Panc1 (cell line): ENCODE measurements around the gene RABGAP1L. TPM values are rescaled to one million over a fixed set of nuclear protein-coding genes. Genes with fewer than 3 reads are reported as not detected.

Experiments used
- ATAC-seq: fragments of 200-7000 bp; cut with Tn5 transposase; 2 replicates; pipeline ENCODE4 v1.9.1; 2020; ENCODE audit warnings: mild to moderate bottlenecking, moderate library complexity
- BruUV-seq: library from RNA; stranded (reverse); fragments of 400-500 nt; replicated peaks from 2 replicates; lab custom pipeline; 2021; lab: Mats Ljungman, UMichigan
- CTCF ChIA-PET: fragments of 300-600 bp; sonication (Branson Sonifier 250); formaldehyde crosslinking; loops from one replicate; lab custom pipeline; 2022; ENCODE audit warnings: antibody characterized with exemption; lab: Charles Lee
- POLR2A ChIA-PET: fragments of 300-600 bp; sonication (Branson Sonifier 250); formaldehyde crosslinking; loops from one replicate; lab custom pipeline; 2022; ENCODE audit warnings: antibody characterized with exemption; lab: Charles Lee
- DNase-seq: peaks from one replicate; pipeline ENCODE4 v3.0.0-alpha.2; 2010; ENCODE audit warnings: low read depth, low spot score
- H3K27ac ChIP-seq: 2 replicates; pipeline ENCODE4 v1.5.1; 2011; ENCODE audit warnings: mild to moderate bottlenecking, low read length, inconsistent platforms
- H3K27me3 ChIP-seq: fragments of 200-500 bp; sonication (Bioruptor generic); 2 replicates; pipeline ENCODE4 v1.6.0; 2014; ENCODE audit warnings: low read length, inconsistent platforms; ENCODE audit not compliant: control insufficient read depth, insufficient read depth
- H3K36me3 ChIP-seq: fragments of 200-500 bp; sonication (Bioruptor generic); 2 replicates; pipeline ENCODE4 v1.5.1; 2014; ENCODE audit warnings: inconsistent platforms, mild to moderate bottlenecking, low read length, moderate library complexity; ENCODE audit not compliant: control insufficient read depth, insufficient read depth
- H3K4me1 ChIP-seq: 2 replicates; pipeline ENCODE4 v1.5.1; 2011; ENCODE audit warnings: inconsistent platforms, mild to moderate bottlenecking, low read length, moderate library complexity; ENCODE audit not compliant: control insufficient read depth, insufficient read depth
- H3K4me3 ChIP-seq, 2 experiments: 2 replicates each; pipeline ENCODE4 v1.5.1; 2011 to 2012; ENCODE audit warnings: low read depth in 2 of 2, low read length in 2 of 2, mild to moderate bottlenecking in 2 of 2, inconsistent platforms in 1 of 2, moderate library complexity in 1 of 2
- H3K9me3 ChIP-seq: fragments of 200-500 bp; sonication (Bioruptor generic); 2 replicates; pipeline ENCODE4 v1.5.1; 2014; ENCODE audit warnings: low read depth, mild to moderate bottlenecking, inconsistent platforms, low read length, moderate library complexity; ENCODE audit not compliant: control insufficient read depth, insufficient read depth
- POLR2AphosphoS5 ChIP-seq: IDR thresholded peaks from 2 replicates; pipeline ENCODE4 v1.6.1; 2012; ENCODE audit warnings: mild to moderate bottlenecking, low read depth, low read length, moderate library complexity
- SIN3A ChIP-seq: IDR thresholded peaks from 2 replicates; pipeline ENCODE4 v1.6.1; 2012; ENCODE audit warnings: low read depth, mild to moderate bottlenecking, low read length, moderate library complexity, borderline replicate concordance; ENCODE audit not compliant: insufficient read depth
- TCF7L2 ChIP-seq: IDR thresholded peaks from 2 replicates; pipeline ENCODE4 v1.6.1; 2011; ENCODE audit warnings: mild to moderate bottlenecking, low read depth, low read length, inconsistent platforms
- in situ Hi-C: cut with HindIII; loops from 2 replicates; pipeline ENCODE4 v1.10.0; 2016; ENCODE audit warnings: low sequenced_read_pairs, low pct_unique_long_range_greater_than_20kb
- intact Hi-C: fragments of 100-400 bp; cut with micrococcal nuclease; formaldehyde crosslinking; loops from one replicate; pipeline ENCODE4 v1.10.0; 2022; ENCODE audit not compliant: unreplicated experiment
- total RNA-seq: library from RNA; stranded (reverse); gene quantifications from one replicate; pipeline ENCODE4 v1.2.1, GENCODE V29; 2021; ENCODE audit not compliant: unreplicated experiment
- TF ChIP-seq, protein P1 (sequence below): fragments of 450-650 bp; IDR thresholded peaks from 2 replicates; pipeline ENCODE4 v1.5.1; 2017; ENCODE audit warnings: mild to moderate bottlenecking
- TF ChIP-seq, protein P2 (sequence below), 2 experiments: IDR thresholded peaks; 2 replicates each; pipeline ENCODE4 v1.6.1; 2011 to 2012; ENCODE audit warnings: low read depth in 2 of 2, control low read depth in 1 of 2, low read length in 1 of 2, mild to moderate bottlenecking in 1 of 2, moderate library complexity in 1 of 2; ENCODE audit not compliant: insufficient read depth in 1 of 2

Gene RABGAP1L
- total RNA-seq, 1 experiment from 2014 or later, result 37.0 TPM

DNA sequence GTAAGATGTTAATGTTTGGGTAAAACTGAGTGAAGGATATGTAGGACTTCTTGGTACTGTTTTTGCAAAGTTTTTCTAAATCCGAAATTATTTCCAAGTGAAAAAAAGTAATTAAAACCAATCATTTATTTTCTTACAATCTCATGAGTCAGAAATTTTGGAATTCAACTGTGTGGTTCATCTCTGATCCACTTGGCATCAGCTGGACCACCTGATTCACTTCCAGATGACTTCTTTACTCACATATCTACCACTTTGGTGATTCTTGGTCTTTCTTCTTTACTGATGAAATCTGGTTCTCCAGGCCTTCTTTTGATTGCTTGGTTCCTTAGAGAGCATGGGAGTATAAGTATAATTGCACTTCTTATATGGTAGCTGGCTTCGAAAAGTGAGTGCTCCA lies 585.6 kb downstream of the RABGAP1L start:
- Histone ChIP-seq H3K27me3 (no peaks in the 10 kb centered on the region), H3K9me3 (no peaks in the 10 kb centered on the region), H3K4me1 (no peaks in the 10 kb centered on the region), H3K4me3 (no peak overlapping the region), H3K27ac (no peak overlapping the region), H3K36me3 (no peaks in the 10 kb centered on the region)
- in situ Hi-C loops, result no loop called here
- CTCF ChIA-PET, result no interaction called here
- intact Hi-C loops, result loop anchor here (5.0 kb wide), 1 partner anchor 483 kb away; no protein-coding TSS in a partner anchor
- POLR2A ChIA-PET, result no interaction called here
- BruUV-seq, result no TSS peak
- DNase-seq (no peak), ATAC-seq (no peak)
- TF ChIP-seq TCF7L2 (no peak), SIN3A (no peak), POLR2AphosphoS5 (no peak)
- TF ChIP-seq, protein P1, sequence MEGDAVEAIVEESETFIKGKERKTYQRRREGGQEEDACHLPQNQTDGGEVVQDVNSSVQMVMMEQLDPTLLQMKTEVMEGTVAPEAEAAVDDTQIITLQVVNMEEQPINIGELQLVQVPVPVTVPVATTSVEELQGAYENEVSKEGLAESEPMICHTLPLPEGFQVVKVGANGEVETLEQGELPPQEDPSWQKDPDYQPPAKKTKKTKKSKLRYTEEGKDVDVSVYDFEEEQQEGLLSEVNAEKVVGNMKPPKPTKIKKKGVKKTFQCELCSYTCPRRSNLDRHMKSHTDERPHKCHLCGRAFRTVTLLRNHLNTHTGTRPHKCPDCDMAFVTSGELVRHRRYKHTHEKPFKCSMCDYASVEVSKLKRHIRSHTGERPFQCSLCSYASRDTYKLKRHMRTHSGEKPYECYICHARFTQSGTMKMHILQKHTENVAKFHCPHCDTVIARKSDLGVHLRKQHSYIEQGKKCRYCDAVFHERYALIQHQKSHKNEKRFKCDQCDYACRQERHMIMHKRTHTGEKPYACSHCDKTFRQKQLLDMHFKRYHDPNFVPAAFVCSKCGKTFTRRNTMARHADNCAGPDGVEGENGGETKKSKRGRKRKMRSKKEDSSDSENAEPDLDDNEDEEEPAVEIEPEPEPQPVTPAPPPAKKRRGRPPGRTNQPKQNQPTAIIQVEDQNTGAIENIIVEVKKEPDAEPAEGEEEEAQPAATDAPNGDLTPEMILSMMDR, result no peak
- TF ChIP-seq, protein P2, sequence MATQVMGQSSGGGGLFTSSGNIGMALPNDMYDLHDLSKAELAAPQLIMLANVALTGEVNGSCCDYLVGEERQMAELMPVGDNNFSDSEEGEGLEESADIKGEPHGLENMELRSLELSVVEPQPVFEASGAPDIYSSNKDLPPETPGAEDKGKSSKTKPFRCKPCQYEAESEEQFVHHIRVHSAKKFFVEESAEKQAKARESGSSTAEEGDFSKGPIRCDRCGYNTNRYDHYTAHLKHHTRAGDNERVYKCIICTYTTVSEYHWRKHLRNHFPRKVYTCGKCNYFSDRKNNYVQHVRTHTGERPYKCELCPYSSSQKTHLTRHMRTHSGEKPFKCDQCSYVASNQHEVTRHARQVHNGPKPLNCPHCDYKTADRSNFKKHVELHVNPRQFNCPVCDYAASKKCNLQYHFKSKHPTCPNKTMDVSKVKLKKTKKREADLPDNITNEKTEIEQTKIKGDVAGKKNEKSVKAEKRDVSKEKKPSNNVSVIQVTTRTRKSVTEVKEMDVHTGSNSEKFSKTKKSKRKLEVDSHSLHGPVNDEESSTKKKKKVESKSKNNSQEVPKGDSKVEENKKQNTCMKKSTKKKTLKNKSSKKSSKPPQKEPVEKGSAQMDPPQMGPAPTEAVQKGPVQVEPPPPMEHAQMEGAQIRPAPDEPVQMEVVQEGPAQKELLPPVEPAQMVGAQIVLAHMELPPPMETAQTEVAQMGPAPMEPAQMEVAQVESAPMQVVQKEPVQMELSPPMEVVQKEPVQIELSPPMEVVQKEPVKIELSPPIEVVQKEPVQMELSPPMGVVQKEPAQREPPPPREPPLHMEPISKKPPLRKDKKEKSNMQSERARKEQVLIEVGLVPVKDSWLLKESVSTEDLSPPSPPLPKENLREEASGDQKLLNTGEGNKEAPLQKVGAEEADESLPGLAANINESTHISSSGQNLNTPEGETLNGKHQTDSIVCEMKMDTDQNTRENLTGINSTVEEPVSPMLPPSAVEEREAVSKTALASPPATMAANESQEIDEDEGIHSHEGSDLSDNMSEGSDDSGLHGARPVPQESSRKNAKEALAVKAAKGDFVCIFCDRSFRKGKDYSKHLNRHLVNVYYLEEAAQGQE (IDR thresholded peaks at IDR 0.05; ENCODE audit: insufficient read depth in 1 of 2, low read depth in 2 of 2, low read length in 1 of 2), result no peak

DNA sequence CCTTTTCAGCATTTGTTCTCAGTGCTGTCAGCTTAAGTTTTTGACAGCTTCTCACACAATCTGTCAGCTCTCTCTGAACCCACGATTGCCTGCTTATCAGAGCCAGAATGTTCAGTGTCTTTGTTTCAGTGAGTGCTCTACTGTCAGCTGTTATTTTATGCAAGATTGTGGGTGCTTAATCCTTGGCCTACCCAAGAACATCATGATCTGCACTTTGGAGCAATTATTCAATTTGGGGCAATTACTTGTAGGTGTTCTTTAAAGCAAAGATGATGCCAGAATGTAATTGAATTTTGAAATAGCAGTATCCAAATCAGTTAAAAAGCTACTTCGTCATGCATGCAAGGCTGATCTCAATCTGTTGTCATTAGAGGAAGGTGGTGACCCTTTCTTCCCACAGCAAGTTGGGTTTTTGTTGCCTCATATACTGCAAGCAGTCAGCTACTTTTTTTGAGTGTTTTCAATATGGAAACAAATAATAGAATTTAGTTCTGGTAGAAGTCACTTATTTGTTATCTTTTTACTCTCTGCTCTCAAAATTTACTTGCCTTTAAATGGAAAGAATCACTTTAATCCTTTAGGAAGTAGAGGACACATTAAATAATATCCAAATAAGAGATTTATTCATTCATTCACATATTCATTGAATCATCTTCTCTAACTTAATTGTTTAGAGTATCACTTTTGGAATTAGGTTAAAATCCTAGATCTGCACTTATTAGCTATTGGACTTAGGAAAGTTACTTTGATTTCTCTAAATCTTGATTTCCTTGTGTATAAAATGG lies 586.9 kb downstream of the RABGAP1L start:
- POLR2A ChIA-PET, result no interaction called here
- DNase-seq, result no peak
- no peak overlapping the region for H3K4me3 ChIP-seq
- no peak overlapping the region for H3K27ac ChIP-seq
- in situ Hi-C loops (no loop called here), intact Hi-C loops (no loop called here)
- no peaks in the 10 kb centered on the region for H3K27me3 ChIP-seq
- no peaks in the 10 kb centered on the region for H3K9me3 ChIP-seq
- TF ChIP-seq, protein P1, result no peak
- no TSS peak for BruUV-seq
- CTCF ChIA-PET, result interaction anchor here (1.2 kb wide), 1 partner anchor 484 kb away, joined by 4 read pairs; no protein-coding TSS in a partner anchor
- ATAC-seq, result no peak
- no peaks in the 10 kb centered on the region for H3K4me1 ChIP-seq
- H3K36me3 ChIP-seq, result no peaks in the 10 kb centered on the region
